Measurements from ENCODE around the gene HHAT. TPM values are rescaled to one million over a fixed set of nuclear protein-coding genes. Genes with fewer than 3 reads are reported as not detected.

Gene HHAT
- total and polyA plus RNA-seq, 9 of the 15 experiments (the other 6 are each of a cell fraction or from before 2014, with no cell fraction given) = 0.07 to 0.16 (median 0.13) TPM; not detected in 1

- ATAC-seq (peak; percentile 23; the same call in 2 of the 3 replicates), FAIRE-seq (no peak), DNase-seq (ENCODE audit: extremely low read depth in 1 of 4, low spot score in 3 of 4) (no peak)
- no TSS peak for BruUV-seq (replicated peaks)
- H3K9me1 ChIP-seq (ENCODE audit: control insufficient read depth, insufficient read depth, low read length) = peaks cover 3% of the 10 kb centered on the region
- no peaks in the 10 kb centered on the region for H4K20me1 ChIP-seq (replicated peaks; ENCODE audit: control insufficient read depth, insufficient read depth, low read length)
- H3K9ac ChIP-seq (ENCODE audit: insufficient read depth in 1 of 2, low read depth in 2 of 2, low read length in 2 of 2) = no peak overlapping the region
- POLR2A ChIA-PET = interaction anchor here (0.7 kb wide), 1 partner anchor 770 kb away, joined by 4 read pairs; no protein-coding TSS in a partner anchor
- no peak overlapping the region for H3K4me2 ChIP-seq (ENCODE audit: insufficient read depth, low read length)
- H3K4me3 ChIP-seq = no peak overlapping the region
- no peaks in the 10 kb centered on the region for H3K9me3 ChIP-seq (replicated peaks; ENCODE audit: control insufficient read depth, insufficient read depth, low read depth, low read length)
- no peaks in the 10 kb centered on the region; a peak in 2 of 5 replicates for H3K27me3 ChIP-seq (ENCODE audit: control insufficient read depth in 2 of 2, insufficient read depth in 2 of 2, low read length in 2 of 2)
- CTCF ChIA-PET (ENCODE audit: low intra/inter-chr PET ratio) = interaction anchor here (0.6 to 1.6 kb wide), 3 partner anchors 169 to 452 kb away, joined by 3 to 8 read pairs (median 8); no protein-coding TSS in a partner anchor
- in situ Hi-C loops (cut with MboI) (loop anchor here (10.0 kb wide), 1 partner anchor 457 kb away; no protein-coding TSS in a partner anchor), intact Hi-C loops (cut with micrococcal nuclease) (loop anchor here (1.0 kb wide), 2 partner anchors 169 to 452 kb away; no protein-coding TSS in a partner anchor)
- no peaks in the 10 kb centered on the region for H3K79me2 ChIP-seq (ENCODE audit: control insufficient read depth, insufficient read depth, low read length)
- no peak overlapping the region for H3K27ac ChIP-seq (ENCODE audit: extremely low read depth, low read depth, low read length)
- 1% methylated on average over 18 of the region's 18 CpGs for WGBS (ENCODE audit: insufficient coverage, low coverage, missing lambda C conversion rate)
- no peaks in the 10 kb centered on the region for H3K36me3 ChIP-seq (ENCODE audit: control insufficient read depth, insufficient read depth, low read length)
- no peak overlapping the region for H2AFZ ChIP-seq (ENCODE audit: low read depth, low read length)
- H3K4me1 ChIP-seq (replicated peaks in 1 of 2; ENCODE audit: control insufficient read depth in 2 of 2, insufficient read depth in 2 of 2, low read length in 2 of 2) = peaks cover 0 to 6% of the 10 kb centered on the region in 2 experiments; a peak in 2 of 5 replicates
- TF ChIP-seq GABPB1 (CRISPR knock-in tag; IDR thresholded peaks at IDR 0.05) (no peak), GTF2F1 (IDR thresholded peaks at IDR 0.05; ENCODE audit: low read depth, low read length) (no peak), CHCHD3 (CRISPR knock-in tag; IDR thresholded peaks at IDR 0.05) (no peak), ETV6 (IDR thresholded peaks at IDR 0.05; ENCODE audit: borderline replicate concordance in 1 of 2, low read depth in 2 of 2, low read length in 1 of 2) (no peak), ETV6 (CRISPR knock-in tag; IDR thresholded peaks at IDR 0.05; ENCODE audit: borderline replicate concordance) (no peak), ZNF785 (CRISPR knock-in tag; IDR thresholded peaks at IDR 0.05) (no peak), MBD2 (IDR thresholded peaks at IDR 0.05; ENCODE audit: borderline replicate concordance, low read depth) (no peak), HDAC1 (IDR thresholded peaks at IDR 0.05) (no peak), E2F5 (CRISPR knock-in tag; IDR thresholded peaks at IDR 0.05) (no peak), ARID3B (CRISPR knock-in tag; IDR thresholded peaks at IDR 0.05; ENCODE audit: borderline replicate concordance) (no peak), ZNF175 (CRISPR knock-in tag; IDR thresholded peaks at IDR 0.05; ENCODE audit: low read depth) (no peak), ZSCAN29 (IDR thresholded peaks at IDR 0.05) (no peak), POLR3A (IDR thresholded peaks at IDR 0.05; ENCODE audit: borderline replicate concordance, extremely low read depth, insufficient read depth, insufficient read length) (no peak), ZNF639 (CRISPR knock-in tag; conservative IDR thresholded peaks at IDR 0.05 in 1 of 2, IDR thresholded peaks at IDR 0.05 in 1 of 2) (no peak), NUFIP1 (IDR thresholded peaks at IDR 0.05; ENCODE audit: partially characterized antibody) (no peak), RBM17 (IDR thresholded peaks at IDR 0.05; ENCODE audit: borderline replicate concordance, low read depth, low read length) (no peak), ZNF143 (CRISPR knock-in tag; IDR thresholded peaks at IDR 0.05) (no peak)
Observed at GRCh38 chr1:210311726-210312493, 16.8 kb upstream of the HHAT start.
